GM18498 (cell line): ENCODE data around the gene CHCHD6.

Experiments used
- ATAC-seq: cut with Tn5 transposase; IDR thresholded peaks from one replicate; pipeline ENCODE4 v1.9.1; 2021; ENCODE audit warnings: mild to moderate bottlenecking, moderate library complexity; ENCODE audit not compliant: unreplicated experiment

CHCHD6 gene

GRCh38 chr3:126915015-126915414 lies 211.0 kb downstream of the CHCHD6 start:
- ATAC-seq, result no peak

GRCh38 chr3:126916546-126916945 lies 212.5 kb downstream of the CHCHD6 start:
- ATAC-seq, result no peak

GRCh38 chr3:126917232-126917804 lies 213.3 kb downstream of the CHCHD6 start:
- ATAC-seq, result no peak

- ATAC-seq, result no peak
These were observed 214.3 kb downstream of the CHCHD6 start for GRCh38 chr3:126918355-126918821.

GRCh38 chr3:126921085-126921824 lies 217.2 kb downstream of the CHCHD6 start:
- no peak for ATAC-seq

- no peak for ATAC-seq
These were observed 218.4 kb downstream of the CHCHD6 start for GRCh38 chr3:126922466-126922865.

- ATAC-seq, result no peak
These were observed 219.4 kb downstream of the CHCHD6 start for GRCh38 chr3:126923423-126923822.

- no peak for ATAC-seq
These were observed 219.9 kb downstream of the CHCHD6 start for GRCh38 chr3:126923895-126924294.

GRCh38 chr3:126924458-126924857 lies 220.4 kb downstream of the CHCHD6 start:
- no peak for ATAC-seq

- no peak for ATAC-seq
These were observed 221.6 kb downstream of the CHCHD6 start for GRCh38 chr3:126925411-126926171.

- ATAC-seq, result no peak
These were observed 222.8 kb downstream of the CHCHD6 start for GRCh38 chr3:126926684-126927400.

- ATAC-seq, result no peak
These were observed 223.3 kb downstream of the CHCHD6 start for GRCh38 chr3:126927401-126927750.

- ATAC-seq, result no peak
These were observed 223.8 kb downstream of the CHCHD6 start for GRCh38 chr3:126927846-126928245.

GRCh38 chr3:126928921-126929474 lies 225.0 kb downstream of the CHCHD6 start:
- ATAC-seq, result no peak

- no peak for ATAC-seq
These were observed 227.0 kb downstream of the CHCHD6 start for GRCh38 chr3:126930936-126931600.

GRCh38 chr3:126931806-126932187 lies 227.8 kb downstream of the CHCHD6 start:
- ATAC-seq, result no peak

GRCh38 chr3:126932188-126932931 lies 228.3 kb downstream of the CHCHD6 start:
- ATAC-seq, result no peak

- no peak for ATAC-seq
These were observed 230.0 kb downstream of the CHCHD6 start for GRCh38 chr3:126934031-126934531.

- no peak for ATAC-seq
These were observed 231.0 kb downstream of the CHCHD6 start for GRCh38 chr3:126934991-126935390.
